Gastrocnemius medialis (tissue), 4 donors: ENCODE measurements around the gene MYL7.

ENCODE experiments used
- CTCF ChIP-seq, 5 experiments: fragments of 450-650 bp in 3 of 5; fragments of 200-600 bp in 2 of 5; sonication (generic) in 2 of 5; IDR thresholded peaks in 4 of 5; conservative IDR thresholded peaks in 1 of 5; 1 replicate in 4 of 5; 2 replicates in 1 of 5; pipeline ENCODE4 v1.5.1; 2016 to 2019; ENCODE audit warnings: antibody characterized with exemption in 5 of 5, mild to moderate bottlenecking in 3 of 5, moderate library complexity in 3 of 5
- POLR2A ChIP-seq, 2 donors: fragments of 450-650 bp; IDR thresholded peaks; one replicate each; pipeline ENCODE4 v1.6.1; 2017; ENCODE audit warnings: antibody characterized with exemption in 2 of 2, mild to moderate bottlenecking in 2 of 2, moderate library complexity in 2 of 2

DNA sequence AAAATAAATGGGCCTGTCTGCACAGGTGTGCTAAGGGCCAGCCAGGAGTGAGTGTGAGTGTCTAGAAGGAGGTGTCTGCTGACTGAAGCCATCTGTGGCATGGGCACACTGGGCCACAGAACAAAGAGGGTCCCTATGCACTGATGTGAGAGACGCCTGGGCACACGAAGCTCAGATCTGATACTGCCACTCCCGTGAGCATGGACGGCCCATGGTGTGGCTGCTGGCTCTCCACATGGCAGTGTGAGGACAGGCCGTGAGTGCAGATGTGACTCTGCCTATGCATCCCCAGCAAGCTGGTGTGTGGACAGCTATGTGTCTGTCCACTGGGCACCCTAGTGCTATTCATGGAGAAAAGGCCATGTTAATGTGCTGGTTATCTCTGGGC, 12.8 kb upstream of the MYL7 start:
- no peak for TF ChIP-seq CTCF (IDR thresholded peaks at IDR 0.05 in 4 of 5, conservative IDR thresholded peaks at IDR 0.05 in 1 of 5)
- TF ChIP-seq POLR2A (IDR thresholded peaks at IDR 0.05), result no peak
